Liver (tissue), 9 donors: ENCODE data around the gene B3GALT5. TPM values are rescaled to one million over a fixed set of nuclear protein-coding genes. Genes with fewer than 3 reads are reported as not detected.

Experiments used
- DNase-seq: peaks from one replicate; pipeline ENCODE4 v3.0.0-alpha.2; 2017; ENCODE audit warnings: low spot score
- H3K27ac ChIP-seq, 2 donors: one replicate each; pipeline ENCODE4 v1.7.0; 2013; ENCODE audit warnings: inconsistent platforms in 2 of 2, low read length in 2 of 2, control low read depth in 1 of 2, low read depth in 1 of 2, mild to moderate bottlenecking in 1 of 2
- H3K27me3 ChIP-seq, 4 donors: one replicate each; pipeline versions ENCODE4 v1.6.1 to v1.7.0; 2013; ENCODE audit warnings: low read length in 3 of 4, inconsistent platforms in 1 of 4, mild to moderate bottlenecking in 1 of 4, moderate library complexity in 1 of 4; ENCODE audit not compliant: control insufficient read depth in 4 of 4, insufficient read depth in 4 of 4
- H3K36me3 ChIP-seq, 4 donors: one replicate each; pipeline versions ENCODE4 v1.6.1 to v1.7.0; 2013; ENCODE audit warnings: low read length in 3 of 4, mild to moderate bottlenecking in 3 of 4, low read depth in 1 of 4, moderate library complexity in 1 of 4; ENCODE audit not compliant: control insufficient read depth in 4 of 4, insufficient read depth in 3 of 4
- H3K4me1 ChIP-seq, 4 donors: one replicate each; pipeline versions ENCODE4 v1.6.1 to v1.7.0; 2013; ENCODE audit warnings: low read length in 3 of 4, mild to moderate bottlenecking in 3 of 4, moderate library complexity in 1 of 4; ENCODE audit not compliant: control insufficient read depth in 4 of 4, insufficient read depth in 4 of 4
- H3K4me3 ChIP-seq, 3 donors: one replicate each; pipeline versions ENCODE4 v1.6.1 to v1.7.0; 2013; ENCODE audit warnings: low read length in 3 of 3, control low read depth in 1 of 3, low read depth in 1 of 3, mild to moderate bottlenecking in 1 of 3
- H3K9ac ChIP-seq, 2 donors: one replicate each; pipeline ENCODE4 v1.7.0; 2013; ENCODE audit warnings: low read length in 2 of 2, mild to moderate bottlenecking in 2 of 2, moderate library complexity in 2 of 2, control low read depth in 1 of 2, low read depth in 1 of 2
- H3K9me3 ChIP-seq, 4 donors: one replicate each; pipeline versions ENCODE4 v1.6.1 to v1.7.0; 2013; ENCODE audit warnings: low read length in 3 of 4; ENCODE audit not compliant: control insufficient read depth in 4 of 4
- FOXA1 ChIP-seq: IDR thresholded peaks from 2 replicates; pipeline ENCODE4 v1.6.1; 2016; ENCODE audit warnings: antibody characterized with exemption
- FOXA2 ChIP-seq: IDR thresholded peaks from 2 replicates; pipeline ENCODE4 v1.6.1; 2016; ENCODE audit warnings: antibody characterized with exemption
- GABPA ChIP-seq, 2 donors: IDR thresholded peaks in 1 of 2; conservative IDR thresholded peaks in 1 of 2; 2 replicates each; pipeline ENCODE4 v1.6.1; 2016; ENCODE audit warnings: antibody characterized with exemption in 2 of 2, mild to moderate bottlenecking in 1 of 2, moderate library complexity in 1 of 2
- HNF4A ChIP-seq, 2 donors: conservative IDR thresholded peaks; 2 replicates each; pipeline ENCODE4 v1.6.1; 2016; ENCODE audit warnings: antibody characterized with exemption in 2 of 2, mild to moderate bottlenecking in 2 of 2
- JUND ChIP-seq, 2 donors: IDR thresholded peaks; 2 replicates each; pipeline ENCODE4 v1.6.1; 2016; ENCODE audit warnings: antibody characterized with exemption in 2 of 2
- RAD21 ChIP-seq, 2 donors: IDR thresholded peaks; 2 replicates each; pipeline ENCODE4 v1.6.1; 2016; ENCODE audit warnings: antibody characterized with exemption in 2 of 2, mild to moderate bottlenecking in 2 of 2
- SP1 ChIP-seq: IDR thresholded peaks from 2 replicates; pipeline ENCODE4 v1.6.1; 2018; ENCODE audit warnings: antibody characterized with exemption, mild to moderate bottlenecking
- TAF1 ChIP-seq: conservative IDR thresholded peaks from 2 replicates; pipeline ENCODE4 v1.6.1; 2016; ENCODE audit warnings: antibody characterized with exemption, mild to moderate bottlenecking
- WGBS: extraction: QIAGEN DNeasy Blood & Tissue Kit; methylation state at CpG from one replicate; pipeline ENCODE4 v1.1.7; 2013; 5-methylcytosine and 5-hydroxymethylcytosine counted together
- polyA plus RNA-seq, 2 donors: library from polyadenylated mRNA; stranded (reverse) in 1 of 2; unstranded in 1 of 2; fragments of 200-250 nt in 1 of 2; fragments of >200 nt in 1 of 2; fragmentation: Nextera tagmentation in 1 of 2; extraction: Ambion mirVana in 1 of 2; gene quantifications; one replicate each; pipeline versions ENCODE4 v1.2.1 to v1.2.3, GENCODE V29; 2013 to 2015
- total RNA-seq, 2 donors: library from RNA; depleted of rRNA; stranded (reverse); fragments of >200 nt; gene quantifications; one replicate each; pipeline ENCODE4 v1.2.3, GENCODE V29; 2014
- TF ChIP-seq, protein P1 (sequence below): IDR thresholded peaks from 2 replicates; pipeline ENCODE4 v1.6.1; 2016; ENCODE audit warnings: antibody characterized with exemption
- TF ChIP-seq, protein P2 (sequence below): IDR thresholded peaks from 2 replicates; pipeline ENCODE4 v1.6.1; 2016; ENCODE audit warnings: antibody characterized with exemption
- TF ChIP-seq, protein P3 (sequence below): IDR thresholded peaks from 2 replicates; pipeline ENCODE4 v1.6.1; 2016; ENCODE audit warnings: antibody characterized with exemption
- TF ChIP-seq, protein P4 (sequence below): IDR thresholded peaks from 2 replicates; pipeline ENCODE4 v1.6.1; 2016; ENCODE audit warnings: antibody characterized with exemption, mild to moderate bottlenecking
- donor health status: healthy.
- donor health status: healthy.
- donor health status: healthy.
- donor health status: healthy.
- donor health status: healthy.

The B3GALT5 gene
- total and polyA plus RNA-seq, 4 donors = 0.05 to 0.33 (median 0.10) TPM

DNA sequence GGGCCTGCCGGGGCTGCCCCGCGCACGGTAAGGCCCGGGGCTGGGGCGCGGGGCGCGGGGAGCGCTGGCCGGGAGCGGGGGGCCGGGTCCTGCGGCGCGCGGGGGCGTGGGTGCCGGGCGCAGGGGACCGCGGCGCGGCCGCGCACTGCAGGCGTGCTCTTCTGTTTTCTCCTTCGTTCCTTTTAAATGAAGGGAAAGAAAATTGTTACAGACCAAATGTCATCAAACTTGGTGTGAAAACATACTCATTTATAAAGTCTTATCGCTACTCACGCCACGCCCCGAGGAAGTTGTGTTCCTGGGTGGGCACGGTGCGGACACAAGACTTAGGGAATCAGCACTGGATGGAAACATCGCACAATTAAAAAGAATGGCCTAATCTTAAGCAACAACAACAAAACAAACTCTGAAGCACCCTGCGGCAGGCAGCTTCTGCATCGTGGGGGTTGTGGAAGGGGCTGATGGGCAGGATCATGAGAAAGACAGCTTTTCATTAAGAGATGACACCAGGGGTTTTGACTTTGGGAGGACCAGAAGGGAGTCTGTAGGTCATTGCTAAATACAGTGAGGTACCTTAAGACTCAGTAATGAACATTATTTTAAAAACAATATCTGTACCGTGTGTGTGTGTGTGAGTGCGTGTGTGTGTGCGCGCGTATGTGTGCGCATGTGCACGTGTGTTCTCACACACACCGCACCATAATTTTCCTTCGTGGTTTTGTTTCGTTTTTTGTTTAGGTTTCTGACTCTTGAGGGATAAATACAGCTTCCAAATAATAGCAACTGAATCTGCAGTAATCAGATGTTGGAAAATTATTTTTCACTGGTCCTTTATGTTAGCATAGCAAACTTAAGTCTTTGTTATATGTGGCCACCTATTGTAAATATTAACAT lies 548 bp downstream of the B3GALT5 start (continued):
- TF ChIP-seq GABPA (IDR thresholded peaks at IDR 0.05 in 1 of 2, conservative IDR thresholded peaks at IDR 0.05 in 1 of 2) = no peak

DNA sequence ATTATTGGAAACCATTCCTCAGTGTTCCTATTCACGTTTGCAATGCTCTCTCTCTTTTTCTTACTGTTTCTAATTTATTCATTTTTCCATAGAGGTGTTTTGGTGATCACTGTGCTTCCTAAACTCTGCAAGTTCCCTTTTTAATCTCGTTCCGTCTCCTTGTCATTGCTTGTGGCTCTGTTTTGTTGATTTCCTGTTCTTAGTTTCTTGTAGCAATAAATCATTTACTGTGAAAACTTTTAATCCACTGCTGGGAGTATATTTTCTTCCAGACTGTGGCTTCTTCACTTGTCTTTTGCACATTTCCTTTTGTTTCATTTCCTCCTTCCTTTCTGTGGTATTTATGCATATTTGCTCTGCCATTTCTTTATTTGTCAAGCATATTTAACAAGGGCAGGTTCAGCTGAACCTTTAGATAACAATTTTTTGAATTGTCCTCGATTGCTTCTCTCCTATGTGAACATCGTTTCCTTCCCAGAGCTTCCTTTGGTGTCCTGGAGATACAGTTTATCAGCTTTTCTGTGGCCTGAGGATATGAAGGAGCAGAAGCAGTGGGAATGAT lies 3.6 kb downstream of the B3GALT5 start:
- H3K9me3 ChIP-seq = no peaks in the 10 kb centered on the region
- H3K27me3 ChIP-seq = peaks cover 2 to 13% (median 9%) of the 10 kb centered on the region in 4 donors
- TF ChIP-seq JUND (IDR thresholded peaks at IDR 0.05) = no peak
- TF ChIP-seq, protein P1, sequence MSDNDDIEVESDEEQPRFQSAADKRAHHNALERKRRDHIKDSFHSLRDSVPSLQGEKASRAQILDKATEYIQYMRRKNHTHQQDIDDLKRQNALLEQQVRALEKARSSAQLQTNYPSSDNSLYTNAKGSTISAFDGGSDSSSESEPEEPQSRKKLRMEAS = no peak
- TF ChIP-seq TAF1 = no peak
- TF ChIP-seq FOXA2 = no peak
- TF ChIP-seq, protein P2, sequence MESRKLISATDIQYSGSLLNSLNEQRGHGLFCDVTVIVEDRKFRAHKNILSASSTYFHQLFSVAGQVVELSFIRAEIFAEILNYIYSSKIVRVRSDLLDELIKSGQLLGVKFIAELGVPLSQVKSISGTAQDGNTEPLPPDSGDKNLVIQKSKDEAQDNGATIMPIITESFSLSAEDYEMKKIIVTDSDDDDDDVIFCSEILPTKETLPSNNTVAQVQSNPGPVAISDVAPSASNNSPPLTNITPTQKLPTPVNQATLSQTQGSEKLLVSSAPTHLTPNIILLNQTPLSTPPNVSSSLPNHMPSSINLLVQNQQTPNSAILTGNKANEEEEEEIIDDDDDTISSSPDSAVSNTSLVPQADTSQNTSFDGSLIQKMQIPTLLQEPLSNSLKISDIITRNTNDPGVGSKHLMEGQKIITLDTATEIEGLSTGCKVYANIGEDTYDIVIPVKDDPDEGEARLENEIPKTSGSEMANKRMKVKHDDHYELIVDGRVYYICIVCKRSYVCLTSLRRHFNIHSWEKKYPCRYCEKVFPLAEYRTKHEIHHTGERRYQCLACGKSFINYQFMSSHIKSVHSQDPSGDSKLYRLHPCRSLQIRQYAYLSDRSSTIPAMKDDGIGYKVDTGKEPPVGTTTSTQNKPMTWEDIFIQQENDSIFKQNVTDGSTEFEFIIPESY = no peak
- TF ChIP-seq RAD21 (IDR thresholded peaks at IDR 0.05) = no peak
- 28% methylated on average over 5 of the region's 5 CpGs for WGBS
- DNase-seq = no peak
- H3K4me3 ChIP-seq = no peak overlapping the region
- H3K4me1 ChIP-seq = no peaks in the 10 kb centered on the region
- H3K36me3 ChIP-seq = no peaks in the 10 kb centered on the region
- no peak overlapping the region for H3K27ac ChIP-seq
- no peak overlapping the region for H3K9ac ChIP-seq

DNA sequence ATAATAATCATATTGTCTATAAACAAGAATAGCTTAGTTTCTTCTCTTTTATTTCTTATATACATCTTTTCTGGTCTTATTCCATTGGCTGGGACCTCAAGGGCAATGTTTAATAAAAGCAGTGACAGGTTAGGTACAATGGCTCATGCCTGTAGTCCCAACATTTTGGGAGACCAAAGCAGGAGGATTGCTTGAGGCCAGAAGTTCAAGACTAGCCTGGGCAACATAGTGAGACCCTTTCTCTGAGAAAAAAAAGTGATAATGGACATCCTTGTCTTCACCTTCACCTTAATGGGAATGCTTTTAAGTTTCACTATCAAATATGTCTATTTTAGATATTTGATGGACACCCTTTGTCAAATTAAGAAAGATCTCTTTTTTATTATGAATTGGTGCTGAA lies 8.1 kb downstream of the B3GALT5 start:
- DNase-seq = no peak
- Histone ChIP-seq H3K27me3 (peaks cover 0 to 5% (median 1%) of the 10 kb centered on the region in 4 donors), H3K9ac (no peak overlapping the region), H3K9me3 (peaks cover 0 to 7% (median 2%) of the 10 kb centered on the region in 4 donors), H3K4me1 (no peaks in the 10 kb centered on the region), H3K4me3 (no peak overlapping the region), H3K27ac (no peak overlapping the region), H3K36me3 (no peaks in the 10 kb centered on the region)
- TF ChIP-seq, protein P3, sequence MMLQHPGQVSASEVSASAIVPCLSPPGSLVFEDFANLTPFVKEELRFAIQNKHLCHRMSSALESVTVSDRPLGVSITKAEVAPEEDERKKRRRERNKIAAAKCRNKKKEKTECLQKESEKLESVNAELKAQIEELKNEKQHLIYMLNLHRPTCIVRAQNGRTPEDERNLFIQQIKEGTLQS = no peak
- TF ChIP-seq, protein P4, sequence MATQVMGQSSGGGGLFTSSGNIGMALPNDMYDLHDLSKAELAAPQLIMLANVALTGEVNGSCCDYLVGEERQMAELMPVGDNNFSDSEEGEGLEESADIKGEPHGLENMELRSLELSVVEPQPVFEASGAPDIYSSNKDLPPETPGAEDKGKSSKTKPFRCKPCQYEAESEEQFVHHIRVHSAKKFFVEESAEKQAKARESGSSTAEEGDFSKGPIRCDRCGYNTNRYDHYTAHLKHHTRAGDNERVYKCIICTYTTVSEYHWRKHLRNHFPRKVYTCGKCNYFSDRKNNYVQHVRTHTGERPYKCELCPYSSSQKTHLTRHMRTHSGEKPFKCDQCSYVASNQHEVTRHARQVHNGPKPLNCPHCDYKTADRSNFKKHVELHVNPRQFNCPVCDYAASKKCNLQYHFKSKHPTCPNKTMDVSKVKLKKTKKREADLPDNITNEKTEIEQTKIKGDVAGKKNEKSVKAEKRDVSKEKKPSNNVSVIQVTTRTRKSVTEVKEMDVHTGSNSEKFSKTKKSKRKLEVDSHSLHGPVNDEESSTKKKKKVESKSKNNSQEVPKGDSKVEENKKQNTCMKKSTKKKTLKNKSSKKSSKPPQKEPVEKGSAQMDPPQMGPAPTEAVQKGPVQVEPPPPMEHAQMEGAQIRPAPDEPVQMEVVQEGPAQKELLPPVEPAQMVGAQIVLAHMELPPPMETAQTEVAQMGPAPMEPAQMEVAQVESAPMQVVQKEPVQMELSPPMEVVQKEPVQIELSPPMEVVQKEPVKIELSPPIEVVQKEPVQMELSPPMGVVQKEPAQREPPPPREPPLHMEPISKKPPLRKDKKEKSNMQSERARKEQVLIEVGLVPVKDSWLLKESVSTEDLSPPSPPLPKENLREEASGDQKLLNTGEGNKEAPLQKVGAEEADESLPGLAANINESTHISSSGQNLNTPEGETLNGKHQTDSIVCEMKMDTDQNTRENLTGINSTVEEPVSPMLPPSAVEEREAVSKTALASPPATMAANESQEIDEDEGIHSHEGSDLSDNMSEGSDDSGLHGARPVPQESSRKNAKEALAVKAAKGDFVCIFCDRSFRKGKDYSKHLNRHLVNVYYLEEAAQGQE = no peak
- TF ChIP-seq SP1 (no peak), FOXA1 (no peak), HNF4A (conservative IDR thresholded peaks at IDR 0.05) (no peak), TAF1 (no peak), JUND (IDR thresholded peaks at IDR 0.05) (no peak), GABPA (IDR thresholded peaks at IDR 0.05 in 1 of 2, conservative IDR thresholded peaks at IDR 0.05 in 1 of 2) (no peak)
